HepG2 (cell line): ENCODE measurements around the gene SPATA33. TPM values are rescaled to one million over a fixed set of nuclear protein-coding genes. Genes with fewer than 3 reads are reported as not detected.

Experiments
- ATAC-seq: fragments of 200-7000 bp; cut with Tn5 transposase; 3 replicates; pipeline ENCODE4 v1.9.1; 2020; ENCODE audit warnings: mild to moderate bottlenecking, moderate library complexity
- BruUV-seq: library from RNA; stranded (reverse); fragments of 400-500 nt; replicated peaks from 2 replicates; lab custom pipeline; 2021; lab: Mats Ljungman, UMichigan
- CTCF ChIA-PET: fragments of 300-600 bp; formaldehyde crosslinking; extraction: SDS; loops from one replicate; lab custom pipeline; 2021; ENCODE audit warnings: low total read pairs, inconsistent platforms, low intra/inter-chr PET ratio; lab: Yijun Ruan, JAX
- POLR2A ChIA-PET: fragments of 350-600 bp; sonication (Branson Sonifier 250); formaldehyde crosslinking; loops from one replicate; lab custom pipeline; 2020; ENCODE audit warnings: antibody characterized with exemption, inconsistent platforms; lab: Yijun Ruan, JAX
- DNase-seq: peaks from one replicate; pipeline ENCODE4 v3.0.0-alpha.2; 2015; ENCODE audit warnings: low spot score
- FAIRE-seq: peaks from 3 replicates; lab custom pipeline; 2011; peaks lifted over from hg19 to GRCh38; lab: Jason Lieb, UNC
- H2AFZ ChIP-seq: one replicate; pipeline ENCODE4 v1.6.1; 2011; ENCODE audit warnings: low read length, inconsistent platforms
- H3K27ac ChIP-seq: fragments of 300-600 bp; 3 replicates; pipeline ENCODE4 v1.8.0; 2011; ENCODE audit warnings: mixed run types, mild to moderate bottlenecking, mixed read lengths, low read length, inconsistent platforms; ENCODE audit not compliant: insufficient read depth; ENCODE audit errors: extremely low read length
- H3K27me3 ChIP-seq, 2 experiments: fragments of 200-600 bp in 1 of 2; 2 replicates in 1 of 2; 3 replicates in 1 of 2; pipeline versions ENCODE4 v1.6.0 to v1.8.0; 2011; ENCODE audit warnings: low read length in 2 of 2, mild to moderate bottlenecking in 2 of 2, moderate library complexity in 2 of 2, inconsistent platforms in 1 of 2; ENCODE audit not compliant: insufficient read depth in 2 of 2, control insufficient read depth in 1 of 2
- H3K36me3 ChIP-seq, 2 experiments: fragments of 200-600 bp in 1 of 2; replicated peaks in 1 of 2; 2 replicates in 1 of 2; 3 replicates in 1 of 2; pipeline versions ENCODE4 v1.5.1 to v1.8.0; 2011; ENCODE audit warnings: low read length in 2 of 2, inconsistent platforms in 1 of 2; ENCODE audit not compliant: insufficient read depth in 2 of 2, control insufficient read depth in 1 of 2
- H3K4me1 ChIP-seq: 2 replicates; pipeline ENCODE4 v1.5.1; 2012; ENCODE audit warnings: low read length, inconsistent platforms; ENCODE audit not compliant: insufficient read depth
- H3K4me2 ChIP-seq: 2 replicates; pipeline ENCODE4 v1.6.0; 2011; ENCODE audit warnings: low read depth, low read length, inconsistent platforms
- H3K4me3 ChIP-seq, 3 experiments: fragments of 200-600 bp in 1 of 3; sonication (generic), shearing (Covaris generic) in 1 of 3; replicated peaks in 1 of 3; 2 replicates each; pipeline ENCODE4 v1.5.1; 2011 to 2016; ENCODE audit warnings: low read length in 3 of 3, inconsistent platforms in 2 of 3, low read depth in 2 of 3, mild to moderate bottlenecking in 2 of 3, control low read depth in 1 of 3, mixed read lengths in 1 of 3; ENCODE audit not compliant: insufficient read depth in 1 of 3
- H3K79me2 ChIP-seq: one replicate; pipeline ENCODE4 v1.6.1; 2011; ENCODE audit warnings: low read length, inconsistent platforms; ENCODE audit not compliant: insufficient read depth
- H3K9ac ChIP-seq: 2 replicates; pipeline ENCODE4 v1.6.0; 2011; ENCODE audit warnings: mild to moderate bottlenecking, low read depth, low read length, inconsistent platforms; ENCODE audit not compliant: insufficient read depth
- H3K9me3 ChIP-seq: 2 replicates; pipeline ENCODE4 v1.5.1; 2012; ENCODE audit warnings: mild to moderate bottlenecking, low read length
- H4K20me1 ChIP-seq: 2 replicates; pipeline ENCODE4 v1.6.0; 2011; ENCODE audit warnings: inconsistent platforms, mild to moderate bottlenecking, low read length, moderate library complexity; ENCODE audit not compliant: insufficient read depth
- ARNT ChIP-seq: fragments of 450-650 bp; IDR thresholded peaks from 2 replicates; pipeline ENCODE4 v1.6.1; 2017
- CBX1 ChIP-seq: IDR thresholded peaks from one replicate; pipeline ENCODE4 v1.6.1; 2016; ENCODE audit warnings: antibody characterized with exemption, low read depth
- CREB3 ChIP-seq: sonication (generic); formaldehyde crosslinking; IDR thresholded peaks from 2 replicates; pipeline ENCODE4 v1.5.0; 2020; ENCODE audit warnings: missing genetic modification reagents
- DMAP1 ChIP-seq: IDR thresholded peaks from 2 replicates; pipeline ENCODE4 v1.6.1; 2016
- IRF2 ChIP-seq: IDR thresholded peaks from 2 replicates; pipeline ENCODE4 v1.6.1; 2018; ENCODE audit warnings: missing genetic modification reagents, missing compliant biosample characterization
- POLR2A ChIP-seq, 2 experiments: IDR thresholded peaks; 2 replicates each; pipeline ENCODE4 v1.6.1; 2011; ENCODE audit warnings: low read depth in 2 of 2, low read length in 2 of 2, mild to moderate bottlenecking in 1 of 2, moderate library complexity in 1 of 2; ENCODE audit not compliant: insufficient read depth in 1 of 2
- RELA ChIP-seq: sonication (generic); formaldehyde crosslinking; IDR thresholded peaks from 2 replicates; pipeline ENCODE4 v1.4.0; 2020; ENCODE audit warnings: missing genetic modification reagents
- SATB2 ChIP-seq: sonication (generic); formaldehyde crosslinking; IDR thresholded peaks from 2 replicates; pipeline ENCODE4 v1.5.0; 2020; ENCODE audit warnings: missing genetic modification reagents
- TEAD3 ChIP-seq: optimal IDR thresholded peaks from 2 replicates; pipeline ENCODE3; 2016; ENCODE audit warnings: borderline replicate concordance
- TEF ChIP-seq: sonication (generic); formaldehyde crosslinking; IDR thresholded peaks from 2 replicates; pipeline ENCODE4 v1.5.0; 2020; ENCODE audit warnings: missing genetic modification reagents
- ZFP1 ChIP-seq: IDR thresholded peaks from 2 replicates; pipeline ENCODE4 v1.6.1; 2016
- ZNF383 ChIP-seq: sonication (generic); formaldehyde crosslinking; IDR thresholded peaks from 2 replicates; pipeline ENCODE4 v1.4.0; 2020; ENCODE audit warnings: missing genetic modification reagents, mild to moderate bottlenecking, borderline replicate concordance
- ZNF552 ChIP-seq: sonication (generic); formaldehyde crosslinking; IDR thresholded peaks from 2 replicates; pipeline ENCODE4 v1.9.0; 2022; ENCODE audit warnings: missing genetic modification reagents, mild to moderate bottlenecking, borderline replicate concordance
- ZNF766 ChIP-seq: sonication (generic); formaldehyde crosslinking; IDR thresholded peaks from 2 replicates; pipeline ENCODE4 v1.5.0; 2020; ENCODE audit warnings: missing genetic modification reagents, borderline replicate concordance
- ZNF768 ChIP-seq: sonication (generic); formaldehyde crosslinking; IDR thresholded peaks from 2 replicates; pipeline ENCODE4 v1.4.0; 2020; ENCODE audit warnings: missing genetic modification reagents
- ZSCAN20 ChIP-seq: sonication (generic); formaldehyde crosslinking; IDR thresholded peaks from 2 replicates; pipeline ENCODE4 v1.4.0; 2020; ENCODE audit warnings: missing genetic modification reagents, mild to moderate bottlenecking, borderline replicate concordance
- ZSCAN29 ChIP-seq: sonication (generic); formaldehyde crosslinking; conservative IDR thresholded peaks from 2 replicates; pipeline ENCODE4 v1.4.0; 2020; ENCODE audit warnings: mild to moderate bottlenecking, missing genetic modification reagents
- WGBS: methylation state at CpG from one replicate; pipeline ENCODE4 v1.1.6; 2017; ENCODE audit warnings: low lambda C conversion rate; 5-methylcytosine and 5-hydroxymethylcytosine counted together
- in situ Hi-C: cut with HindIII; loops from 2 replicates; pipeline ENCODE4 v1.10.0; 2017; ENCODE audit warnings: low pct_unique_long_range_greater_than_20kb; ENCODE audit not compliant: extremely low pct_ligation_motif_present
- intact Hi-C: fragments of 100-400 bp; cut with micrococcal nuclease; formaldehyde crosslinking; loops from one replicate; pipeline ENCODE4 v1.10.0; 2022; ENCODE audit not compliant: unreplicated experiment
- polyA plus RNA-seq, 8 experiments: library from polyadenylated mRNA; depleted of rRNA in 3 of 8; stranded (reverse) in 7 of 8; unstranded in 1 of 8; fragments of >200 nt; fragmentation: Illumina TruSeq in 4 of 8; extraction: Trizol in 4 of 8; gene quantifications; 2 replicates each; pipeline versions ENCODE4 v1.2.1 to v1.2.3, GENCODE V29; 2011 to 2016; ENCODE audit warnings: low read depth in 4 of 8, missing spikeins in 1 of 8, mixed read lengths in 1 of 8; ENCODE audit not compliant: insufficient read depth in 1 of 8
- total RNA-seq, 5 experiments: library from RNA; depleted of rRNA; stranded (reverse); fragments of >200 nt; fragmentation: Illumina TruSeq; extraction: Trizol; gene quantifications; 2 replicates each; pipeline ENCODE4 v1.2.3, GENCODE V29; 2016; ENCODE audit warnings: low read depth in 1 of 5
- TF ChIP-seq, protein P1 (sequence below): sonication (generic); formaldehyde crosslinking; IDR thresholded peaks from 2 replicates; pipeline ENCODE4 v1.9.0; 2021; ENCODE audit warnings: missing genetic modification reagents, borderline replicate concordance
- TF ChIP-seq, protein P2 (sequence below): sonication (generic); formaldehyde crosslinking; IDR thresholded peaks from 2 replicates; pipeline ENCODE4 v1.4.0; 2020; ENCODE audit warnings: missing genetic modification reagents

Gene SPATA33
- total and polyA plus RNA-seq, 2 of the 13 experiments (the other 11 are each of a cell fraction or from before 2014, with no cell fraction given): 5.7 to 11.0 TPM

DNA sequence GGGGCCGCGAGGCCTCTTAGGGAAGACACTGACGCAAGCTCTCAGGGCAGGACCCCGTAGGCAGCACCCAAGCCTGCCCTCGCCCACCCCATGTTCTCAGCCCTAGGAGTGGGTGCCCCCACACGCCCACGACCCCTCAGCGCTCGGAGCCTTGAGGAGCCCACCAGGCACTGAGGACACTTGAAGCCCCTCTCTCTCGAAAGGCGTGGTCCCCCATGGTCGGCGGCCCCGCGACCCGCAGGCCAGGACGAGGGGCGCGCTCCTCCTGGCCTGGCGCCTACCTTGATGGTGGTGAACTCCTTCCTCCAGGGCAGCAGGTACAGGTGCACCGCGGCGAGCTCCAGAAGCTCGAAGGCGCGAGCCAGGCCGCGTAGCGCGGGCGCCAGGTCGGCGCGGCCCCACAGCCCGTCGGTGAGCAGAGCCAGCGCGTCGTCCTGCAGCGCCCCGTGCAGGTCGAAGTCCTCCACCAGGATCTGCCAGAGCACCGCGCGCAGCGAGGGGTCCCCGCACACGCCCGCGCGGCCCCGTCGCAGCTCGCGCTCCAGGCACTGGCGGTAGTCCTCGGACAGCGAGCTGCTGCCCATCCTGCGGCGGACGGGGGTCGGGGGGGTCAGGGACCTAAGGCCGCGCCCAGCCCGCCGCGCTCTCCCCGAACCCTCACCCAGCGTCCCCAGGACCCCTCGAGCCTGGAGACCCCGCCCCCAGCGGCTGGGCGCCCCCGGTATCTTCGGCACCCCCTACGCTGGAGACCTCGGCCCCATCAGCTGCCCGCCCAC lies 43.2 kb downstream of the SPATA33 start:
- H2AFZ ChIP-seq: no peak overlapping the region
- BruUV-seq: TSS peak; percentile 62
- TF ChIP-seq CBX1: no peak
- peak; percentile 17 for TF ChIP-seq TEAD3 (CRISPR knock-in tag)
- TF ChIP-seq ZNF768 (CRISPR knock-in tag): peak; percentile 84
- TF ChIP-seq SATB2: 0 out of 2 replicates have a peak, but pooled peaks have one; percentile 66
- peak; percentile 68 for TF ChIP-seq TEF (CRISPR knock-in tag)
- peak in 1 of 2 experiments; percentile 13; a peak in 2 of 4 replicates for TF ChIP-seq POLR2A (IDR thresholded peaks at IDR 0.05; ENCODE audit: insufficient read depth in 1 of 2, low read depth in 2 of 2, low read length in 2 of 2)
- TF ChIP-seq ZNF766 (CRISPR knock-in tag): no peak; the same call in 1 of the 2 replicates
- TF ChIP-seq ZNF383 (CRISPR knock-in tag): no peak
- peak; percentile 48; the same call in 1 of the 2 replicates for TF ChIP-seq ZNF552
- TF ChIP-seq IRF2 (CRISPR knock-in tag): peak; percentile 63; the same call in 1 of the 2 replicates
- TF ChIP-seq, protein P1, sequence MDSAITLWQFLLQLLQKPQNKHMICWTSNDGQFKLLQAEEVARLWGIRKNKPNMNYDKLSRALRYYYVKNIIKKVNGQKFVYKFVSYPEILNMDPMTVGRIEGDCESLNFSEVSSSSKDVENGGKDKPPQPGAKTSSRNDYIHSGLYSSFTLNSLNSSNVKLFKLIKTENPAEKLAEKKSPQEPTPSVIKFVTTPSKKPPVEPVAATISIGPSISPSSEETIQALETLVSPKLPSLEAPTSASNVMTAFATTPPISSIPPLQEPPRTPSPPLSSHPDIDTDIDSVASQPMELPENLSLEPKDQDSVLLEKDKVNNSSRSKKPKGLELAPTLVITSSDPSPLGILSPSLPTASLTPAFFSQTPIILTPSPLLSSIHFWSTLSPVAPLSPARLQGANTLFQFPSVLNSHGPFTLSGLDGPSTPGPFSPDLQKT: peak; percentile 79; the same call in 1 of the 2 replicates
- TF ChIP-seq ZFP1 (CRISPR knock-in tag): no peak
- no peak for TF ChIP-seq ZSCAN29
- no peak for TF ChIP-seq ARNT
- TF ChIP-seq, protein P2, sequence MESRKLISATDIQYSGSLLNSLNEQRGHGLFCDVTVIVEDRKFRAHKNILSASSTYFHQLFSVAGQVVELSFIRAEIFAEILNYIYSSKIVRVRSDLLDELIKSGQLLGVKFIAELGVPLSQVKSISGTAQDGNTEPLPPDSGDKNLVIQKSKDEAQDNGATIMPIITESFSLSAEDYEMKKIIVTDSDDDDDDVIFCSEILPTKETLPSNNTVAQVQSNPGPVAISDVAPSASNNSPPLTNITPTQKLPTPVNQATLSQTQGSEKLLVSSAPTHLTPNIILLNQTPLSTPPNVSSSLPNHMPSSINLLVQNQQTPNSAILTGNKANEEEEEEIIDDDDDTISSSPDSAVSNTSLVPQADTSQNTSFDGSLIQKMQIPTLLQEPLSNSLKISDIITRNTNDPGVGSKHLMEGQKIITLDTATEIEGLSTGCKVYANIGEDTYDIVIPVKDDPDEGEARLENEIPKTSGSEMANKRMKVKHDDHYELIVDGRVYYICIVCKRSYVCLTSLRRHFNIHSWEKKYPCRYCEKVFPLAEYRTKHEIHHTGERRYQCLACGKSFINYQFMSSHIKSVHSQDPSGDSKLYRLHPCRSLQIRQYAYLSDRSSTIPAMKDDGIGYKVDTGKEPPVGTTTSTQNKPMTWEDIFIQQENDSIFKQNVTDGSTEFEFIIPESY: no peak
- TF ChIP-seq ZSCAN20 (CRISPR knock-in tag): peak; percentile 27; the same call in 1 of the 2 replicates
- peak; percentile 95; the same call in 1 of the 2 replicates for TF ChIP-seq CREB3 (CRISPR knock-in tag)
- 0 out of 2 replicates have a peak, but pooled peaks have one; percentile 7 for TF ChIP-seq DMAP1 (CRISPR knock-in tag)
- 0 out of 2 replicates have a peak, but pooled peaks have one; percentile 58 for TF ChIP-seq RELA (CRISPR knock-in tag)

More for the DNA sequence above, 43.2 kb downstream of the SPATA33 start:
- Histone ChIP-seq H3K4me2 (peak overlapping the region; percentile 99), H3K79me2 (peaks cover 2% of the 10 kb centered on the region), H3K27me3 (no peaks in the 10 kb centered on the region), H3K4me3 (peak overlapping the region; percentile 71 to 89 (median 84)), H3K9ac (peak overlapping the region; percentile 83), H3K36me3 (peaks cover 5 to 14% of the 10 kb centered on the region in 2 experiments; a peak in 2 of 5 replicates), H3K9me3 (no peaks in the 10 kb centered on the region), H3K27ac (peak overlapping the region; percentile 82), H3K4me1 (peaks cover 38% of the 10 kb centered on the region), H4K20me1 (no peaks in the 10 kb centered on the region)
- CTCF ChIA-PET: interaction anchor here (1.2 to 1.4 kb wide), 2 partner anchors 14 to 92 kb away, joined by 3 to 4 read pairs; no protein-coding TSS in a partner anchor
- 12% methylated on average over 10 of the region's 78 CpGs for WGBS
- FAIRE-seq (no peak), DNase-seq (peak; percentile 60), ATAC-seq (peak; percentile 67)
- in situ Hi-C loops (loop anchor here (5.0 kb wide), 1 partner anchor 44 kb away; the partner anchor contains the start of genes CHMP1A and SPATA33), intact Hi-C loops (loop anchor here (2.0 to 10.0 kb wide), 4 partner anchors 14 to 216 kb away; partner anchors contain the start of genes CDK10, MC1R and SPIRE2)
- POLR2A ChIA-PET: interaction anchor here (0.7 to 3.0 kb wide), 23 partner anchors 9 to 222 kb away, joined by 3 to 32 read pairs (median 5); partner anchors contain the start of genes CDK10, CHMP1A, FANCA and MC1R
